ENCODE results near the gene CERKL. TPM values are rescaled to one million over a fixed set of nuclear protein-coding genes. Genes with fewer than 3 reads are reported as not detected.

Gene CERKL
- total and polyA plus RNA-seq, 9 of the 15 experiments (the other 6 are each of a cell fraction or from before 2014, with no cell fraction given): 0.04 to 0.08 TPM; not detected in 7

DNA sequence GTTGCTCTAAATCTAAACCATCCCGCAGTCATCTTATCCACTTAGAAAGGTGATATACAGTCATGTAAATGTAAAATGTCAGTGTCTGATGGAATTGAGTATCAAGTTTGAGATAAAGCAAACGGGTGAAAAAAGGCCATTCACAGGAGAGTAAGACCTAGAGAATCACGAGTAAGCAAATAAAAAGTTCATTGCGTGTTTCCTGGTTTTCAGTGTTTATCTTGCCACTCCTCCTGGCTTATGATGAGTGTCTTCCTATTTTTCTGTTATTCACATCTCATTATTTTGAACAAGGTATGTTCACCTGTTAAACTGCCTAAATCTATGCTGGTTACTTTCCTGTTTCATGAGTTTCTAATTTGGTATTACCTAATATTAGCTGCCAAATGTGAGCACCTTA is 130.9 kb downstream of the CERKL start:
- BruUV-seq (replicated peaks): no TSS peak
- FAIRE-seq: no peak
- ATAC-seq: no peak
- Histone ChIP-seq H3K4me2 (ENCODE audit: insufficient read depth, low read length) (no peak overlapping the region), H3K27me3 (ENCODE audit: control insufficient read depth in 2 of 2, insufficient read depth in 2 of 2, low read length in 2 of 2) (no peaks in the 10 kb centered on the region), H2AFZ (ENCODE audit: low read depth, low read length) (no peak overlapping the region), H3K9me1 (ENCODE audit: control insufficient read depth, insufficient read depth, low read length) (no peaks in the 10 kb centered on the region), H3K79me2 (ENCODE audit: control insufficient read depth, insufficient read depth, low read length) (no peaks in the 10 kb centered on the region), H3K27ac (ENCODE audit: extremely low read depth, low read depth, low read length) (no peak overlapping the region), H3K4me1 (replicated peaks in 1 of 2; ENCODE audit: control insufficient read depth in 2 of 2, insufficient read depth in 2 of 2, low read length in 2 of 2) (no peaks in the 10 kb centered on the region), H3K9ac (ENCODE audit: insufficient read depth in 1 of 2, low read depth in 2 of 2, low read length in 2 of 2) (no peak overlapping the region), H3K36me3 (ENCODE audit: control insufficient read depth, insufficient read depth, low read length) (no peaks in the 10 kb centered on the region), H4K20me1 (replicated peaks; ENCODE audit: control insufficient read depth, insufficient read depth, low read length) (no peaks in the 10 kb centered on the region), H3K4me3 (no peak overlapping the region), H3K9me3 (replicated peaks; ENCODE audit: control insufficient read depth, insufficient read depth, low read depth, low read length) (no peaks in the 10 kb centered on the region)
- ChIA-PET POLR2A (no interaction called here), CTCF (ENCODE audit: low intra/inter-chr PET ratio) (no interaction called here)
- DNase-seq (ENCODE audit: extremely low read depth in 1 of 4, low spot score in 3 of 4): no peak
- WGBS (ENCODE audit: insufficient coverage, low coverage, missing lambda C conversion rate): 0% methylated on average over 4 of the region's 4 CpGs
- in situ Hi-C loops (cut with MboI): no loop called here
- intact Hi-C loops (cut with micrococcal nuclease): no loop called here
- no peak for TF ChIP-seq HMGN3 (IDR thresholded peaks at IDR 0.05; ENCODE audit: borderline replicate concordance, extremely low read depth, insufficient read length, low read depth, low read length)
- TF ChIP-seq ZBTB9 (CRISPR knock-in tag; IDR thresholded peaks at IDR 0.05): no peak
- no peak for TF ChIP-seq U2AF2 (optimal IDR thresholded peaks at IDR 0.05; ENCODE audit: low read depth, low read length)
- no peak for TF ChIP-seq ZNF124 (CRISPR knock-in tag; IDR thresholded peaks at IDR 0.05)
- no peak for TF ChIP-seq ZBTB5 (IDR thresholded peaks at IDR 0.05)
- TF ChIP-seq FIP1L1 (IDR thresholded peaks at IDR 0.05; ENCODE audit: low read depth, low read length, poor library complexity, severe bottlenecking): no peak
- no peak for TF ChIP-seq SETDB1 (IDR thresholded peaks at IDR 0.05; ENCODE audit: low read length)
- TF ChIP-seq ZNF263 (CRISPR knock-in tag; IDR thresholded peaks at IDR 0.05; ENCODE audit: borderline replicate concordance): no peak
- no peak for TF ChIP-seq NCOA4 (IDR thresholded peaks at IDR 0.05; ENCODE audit: partially characterized antibody)
- TF ChIP-seq, protein P1, sequence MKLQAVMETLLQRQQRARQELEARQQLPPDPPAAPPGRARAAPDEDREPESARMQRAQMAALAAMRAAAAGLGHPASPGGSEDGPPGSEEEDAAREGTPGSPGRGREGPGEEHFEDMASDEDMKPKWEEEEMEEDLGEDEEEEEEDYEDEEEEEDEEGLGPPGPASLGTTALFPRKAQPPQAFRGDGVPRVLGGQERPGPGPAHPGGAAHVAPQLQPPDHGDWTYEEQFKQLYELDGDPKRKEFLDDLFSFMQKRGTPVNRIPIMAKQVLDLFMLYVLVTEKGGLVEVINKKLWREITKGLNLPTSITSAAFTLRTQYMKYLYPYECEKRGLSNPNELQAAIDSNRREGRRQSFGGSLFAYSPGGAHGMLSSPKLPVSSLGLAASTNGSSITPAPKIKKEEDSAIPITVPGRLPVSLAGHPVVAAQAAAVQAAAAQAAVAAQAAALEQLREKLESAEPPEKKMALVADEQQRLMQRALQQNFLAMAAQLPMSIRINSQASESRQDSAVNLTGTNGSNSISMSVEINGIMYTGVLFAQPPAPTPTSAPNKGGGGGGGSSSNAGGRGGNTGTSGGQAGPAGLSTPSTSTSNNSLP (IDR thresholded peaks at IDR 0.05; ENCODE audit: borderline replicate concordance, low read depth, low read length): no peak
- TF ChIP-seq ZNF274 (IDR thresholded peaks at IDR 0.05; ENCODE audit: borderline replicate concordance, low read depth, low read length): no peak
- TF ChIP-seq, protein P2, sequence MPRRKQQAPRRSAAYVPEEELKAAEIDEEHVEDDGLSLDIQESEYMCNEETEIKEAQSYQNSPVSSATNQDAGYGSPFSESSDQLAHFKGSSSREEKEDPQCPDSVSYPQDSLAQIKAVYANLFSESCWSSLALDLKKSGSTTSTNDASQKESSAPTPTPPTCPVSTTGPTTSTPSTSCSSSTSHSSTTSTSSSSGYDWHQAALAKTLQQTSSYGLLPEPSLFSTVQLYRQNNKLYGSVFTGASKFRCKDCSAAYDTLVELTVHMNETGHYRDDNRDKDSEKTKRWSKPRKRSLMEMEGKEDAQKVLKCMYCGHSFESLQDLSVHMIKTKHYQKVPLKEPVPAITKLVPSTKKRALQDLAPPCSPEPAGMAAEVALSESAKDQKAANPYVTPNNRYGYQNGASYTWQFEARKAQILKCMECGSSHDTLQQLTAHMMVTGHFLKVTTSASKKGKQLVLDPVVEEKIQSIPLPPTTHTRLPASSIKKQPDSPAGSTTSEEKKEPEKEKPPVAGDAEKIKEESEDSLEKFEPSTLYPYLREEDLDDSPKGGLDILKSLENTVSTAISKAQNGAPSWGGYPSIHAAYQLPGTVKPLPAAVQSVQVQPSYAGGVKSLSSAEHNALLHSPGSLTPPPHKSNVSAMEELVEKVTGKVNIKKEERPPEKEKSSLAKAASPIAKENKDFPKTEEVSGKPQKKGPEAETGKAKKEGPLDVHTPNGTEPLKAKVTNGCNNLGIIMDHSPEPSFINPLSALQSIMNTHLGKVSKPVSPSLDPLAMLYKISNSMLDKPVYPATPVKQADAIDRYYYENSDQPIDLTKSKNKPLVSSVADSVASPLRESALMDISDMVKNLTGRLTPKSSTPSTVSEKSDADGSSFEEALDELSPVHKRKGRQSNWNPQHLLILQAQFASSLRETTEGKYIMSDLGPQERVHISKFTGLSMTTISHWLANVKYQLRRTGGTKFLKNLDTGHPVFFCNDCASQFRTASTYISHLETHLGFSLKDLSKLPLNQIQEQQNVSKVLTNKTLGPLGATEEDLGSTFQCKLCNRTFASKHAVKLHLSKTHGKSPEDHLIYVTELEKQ (CRISPR knock-in tag; IDR thresholded peaks at IDR 0.05): no peak
- TF ChIP-seq BCOR (IDR thresholded peaks at IDR 0.05): no peak
- TF ChIP-seq KDM2B (CRISPR knock-in tag; IDR thresholded peaks at IDR 0.05): no peak
- no peak for TF ChIP-seq SREBF1 (IDR thresholded peaks at IDR 0.05; ENCODE audit: borderline replicate concordance, low read depth, low read length)

Data from K562 (cell line).